HEK293 (cell line): Measurements from ENCODE around the gene PAF1.
A peak's percentile ranks its signal among the peaks of the same experiment; 100 is the strongest.

Experiments
- CTCF ChIP-seq: fragments of 450-650 bp; formaldehyde crosslinking; IDR thresholded peaks from 2 replicates; pipeline ENCODE4 v1.5.1; 2016; ENCODE audit warnings: missing biosample characterization, missing genetic modification characterization
- FEZF1 ChIP-seq: fragments of 450-650 bp; formaldehyde crosslinking; IDR thresholded peaks from 2 replicates; pipeline ENCODE4 v1.5.1; 2016; ENCODE audit warnings: missing biosample characterization, missing genetic modification characterization
- GLI4 ChIP-seq: fragments of 450-650 bp; formaldehyde crosslinking; IDR thresholded peaks from 2 replicates; pipeline ENCODE4 v1.5.1; 2016; ENCODE audit warnings: missing biosample characterization, missing genetic modification characterization
- INSM2 ChIP-seq: fragments of 450-650 bp; formaldehyde crosslinking; IDR thresholded peaks from 2 replicates; pipeline ENCODE4 v1.5.1; 2016; ENCODE audit warnings: missing biosample characterization, missing genetic modification characterization
- KLF7 ChIP-seq: fragments of 450-650 bp; formaldehyde crosslinking; IDR thresholded peaks from 2 replicates; pipeline ENCODE4 v1.5.1; 2016; ENCODE audit warnings: missing biosample characterization, missing genetic modification characterization, borderline replicate concordance
- KLF9 ChIP-seq: fragments of 450-650 bp; formaldehyde crosslinking; IDR thresholded peaks from 2 replicates; pipeline ENCODE4 v1.5.1; 2016; ENCODE audit warnings: missing biosample characterization, missing genetic modification characterization, low read depth
- SALL2 ChIP-seq: fragments of 450-650 bp; formaldehyde crosslinking; IDR thresholded peaks from 2 replicates; pipeline ENCODE4 v1.5.0; 2017; ENCODE audit warnings: missing biosample characterization, mild to moderate bottlenecking, missing genetic modification characterization, borderline replicate concordance
- TCF7L2 ChIP-seq: IDR thresholded peaks from 2 replicates; pipeline ENCODE4 v1.6.1; 2011; ENCODE audit warnings: low read depth, mild to moderate bottlenecking, inconsistent platforms, low read length, moderate library complexity, borderline replicate concordance
- ZBTB26 ChIP-seq: fragments of 450-650 bp; formaldehyde crosslinking; optimal IDR thresholded peaks from 2 replicates; pipeline ENCODE3; 2016; ENCODE audit warnings: missing biosample characterization, mild to moderate bottlenecking, missing genetic modification characterization
- ZBTB49 ChIP-seq: fragments of 450-650 bp; formaldehyde crosslinking; IDR thresholded peaks from 2 replicates; pipeline ENCODE4 v1.5.1; 2016; ENCODE audit warnings: missing biosample characterization, missing genetic modification characterization, low read depth
- ZFHX2 ChIP-seq: fragments of 450-650 bp; formaldehyde crosslinking; conservative IDR thresholded peaks from 2 replicates; pipeline ENCODE4 v1.5.1; 2016; ENCODE audit warnings: missing biosample characterization, missing genetic modification characterization
- ZFP3 ChIP-seq: fragments of 450-650 bp; formaldehyde crosslinking; IDR thresholded peaks from 2 replicates; pipeline ENCODE4 v1.5.1; 2016; ENCODE audit warnings: low read depth, missing biosample characterization, missing genetic modification characterization
- ZNF155 ChIP-seq: fragments of 450-650 bp; formaldehyde crosslinking; IDR thresholded peaks from 2 replicates; pipeline ENCODE4 v1.5.1; 2016; ENCODE audit warnings: missing biosample characterization, missing genetic modification characterization
- ZNF157 ChIP-seq: fragments of 450-650 bp; formaldehyde crosslinking; IDR thresholded peaks from 2 replicates; pipeline ENCODE4 v1.5.1; 2016; ENCODE audit warnings: missing biosample characterization, missing genetic modification characterization
- ZNF16 ChIP-seq: fragments of 450-650 bp; formaldehyde crosslinking; IDR thresholded peaks from 2 replicates; pipeline ENCODE4 v1.5.1; 2016; ENCODE audit warnings: low read depth, missing biosample characterization, missing genetic modification characterization
- ZNF18 ChIP-seq: fragments of 450-650 bp; formaldehyde crosslinking; IDR thresholded peaks from 2 replicates; pipeline ENCODE4 v1.5.1; 2016; ENCODE audit warnings: missing biosample characterization, missing genetic modification characterization
- ZNF214 ChIP-seq: fragments of 450-650 bp; formaldehyde crosslinking; IDR thresholded peaks from 2 replicates; pipeline ENCODE4 v1.5.1; 2017; ENCODE audit warnings: missing biosample characterization, mild to moderate bottlenecking, missing genetic modification characterization, borderline replicate concordance
- ZNF221 ChIP-seq: fragments of 450-650 bp; formaldehyde crosslinking; IDR thresholded peaks from 2 replicates; pipeline ENCODE4 v1.5.1; 2017; ENCODE audit warnings: missing biosample characterization, missing genetic modification characterization, borderline replicate concordance
- ZNF311 ChIP-seq: fragments of 450-650 bp; formaldehyde crosslinking; IDR thresholded peaks from 2 replicates; pipeline ENCODE4 v1.5.1; 2017; ENCODE audit warnings: missing biosample characterization, missing genetic modification characterization, borderline replicate concordance
- ZNF37A ChIP-seq: fragments of 450-650 bp; IDR thresholded peaks from 2 replicates; pipeline ENCODE4 v1.5.1; 2018; ENCODE audit warnings: missing biosample characterization, missing genetic modification characterization
- ZNF473 ChIP-seq: fragments of 450-650 bp; formaldehyde crosslinking; IDR thresholded peaks from 2 replicates; pipeline ENCODE4 v1.5.1; 2017; ENCODE audit warnings: missing biosample characterization, missing genetic modification characterization
- ZNF530 ChIP-seq: fragments of 450-650 bp; formaldehyde crosslinking; IDR thresholded peaks from 2 replicates; pipeline ENCODE4 v1.5.1; 2016; ENCODE audit warnings: low read depth, missing biosample characterization, missing genetic modification characterization
- ZNF544 ChIP-seq: fragments of 450-650 bp; formaldehyde crosslinking; IDR thresholded peaks from 2 replicates; pipeline ENCODE4 v1.5.0; 2017; ENCODE audit warnings: missing biosample characterization, missing genetic modification characterization
- ZNF558 ChIP-seq: fragments of 450-650 bp; formaldehyde crosslinking; IDR thresholded peaks from 2 replicates; pipeline ENCODE4 v1.5.1; 2016; ENCODE audit warnings: missing biosample characterization, missing genetic modification characterization
- ZNF571 ChIP-seq: fragments of 450-650 bp; formaldehyde crosslinking; IDR thresholded peaks from 2 replicates; pipeline ENCODE4 v1.5.0; 2017; ENCODE audit warnings: missing biosample characterization, missing genetic modification characterization
- ZNF623 ChIP-seq: fragments of 450-650 bp; formaldehyde crosslinking; IDR thresholded peaks from 2 replicates; pipeline ENCODE4 v1.5.1; 2016; ENCODE audit warnings: missing biosample characterization, missing genetic modification characterization
- ZNF654 ChIP-seq: fragments of 450-650 bp; formaldehyde crosslinking; IDR thresholded peaks from 2 replicates; pipeline ENCODE4 v1.5.1; 2016; ENCODE audit warnings: low read depth, missing biosample characterization, missing genetic modification characterization
- ZNF658 ChIP-seq: fragments of 450-650 bp; formaldehyde crosslinking; IDR thresholded peaks from 2 replicates; pipeline ENCODE4; 2016; ENCODE audit warnings: missing biosample characterization, missing genetic modification characterization
- ZNF777 ChIP-seq: fragments of 450-650 bp; formaldehyde crosslinking; IDR thresholded peaks from 2 replicates; pipeline ENCODE4 v1.5.1; 2017; ENCODE audit warnings: missing biosample characterization, missing genetic modification characterization, borderline replicate concordance
- ZSCAN4 ChIP-seq: fragments of 450-650 bp; formaldehyde crosslinking; IDR thresholded peaks from 2 replicates; pipeline ENCODE4 v1.5.1; 2017; ENCODE audit warnings: missing biosample characterization, missing genetic modification characterization
- ZXDB ChIP-seq: fragments of 450-650 bp; formaldehyde crosslinking; IDR thresholded peaks from 2 replicates; pipeline ENCODE4 v1.5.1; 2016; ENCODE audit warnings: missing biosample characterization, missing genetic modification characterization

Gene PAF1

GRCh38 chr19:39390751-39391437 lies at the start of gene PAF1, which contains the start of gene MED29 (continued):
- TF ChIP-seq ZNF18 (tag by site-specific recombination), result no peak
- peak; percentile 90; the same call in 1 of the 2 replicates for TF ChIP-seq SALL2 (tag by site-specific recombination)
- no peak for TF ChIP-seq ZNF473 (tag by site-specific recombination)
- no peak for TF ChIP-seq ZNF214 (tag by site-specific recombination)
- TF ChIP-seq ZNF654, result no peak
- TF ChIP-seq FEZF1 (tag by site-specific recombination), result peak; percentile 60
- peak; percentile 89; the same call in 1 of the 2 replicates for TF ChIP-seq KLF7 (tag by site-specific recombination)
- no peak for TF ChIP-seq ZBTB49 (tag by site-specific recombination)
- no peak; the same call in 1 of the 2 replicates for TF ChIP-seq ZNF558 (tag by site-specific recombination)
- TF ChIP-seq ZFHX2, result peak; percentile 97
- TF ChIP-seq ZNF155 (tag by site-specific recombination), result no peak
- TF ChIP-seq INSM2 (tag by site-specific recombination), result peak; percentile 88; the same call in 1 of the 2 replicates
- no peak for TF ChIP-seq ZNF157 (tag by site-specific recombination)
- no peak for TF ChIP-seq ZFP3
- TF ChIP-seq ZNF311 (tag by site-specific recombination), result no peak
- no peak; the same call in 1 of the 2 replicates for TF ChIP-seq ZNF658 (tag by site-specific recombination)
- TF ChIP-seq CTCF (tag by site-specific recombination), result peak; percentile 100
- TF ChIP-seq ZNF37A (tag by site-specific recombination), result no peak
- no peak for TF ChIP-seq ZNF544 (tag by site-specific recombination)
- no peak for TF ChIP-seq TCF7L2
- TF ChIP-seq KLF9 (tag by site-specific recombination), result peak; percentile 99
- no peak for TF ChIP-seq GLI4 (tag by site-specific recombination)
- no peak for TF ChIP-seq ZNF571 (tag by site-specific recombination)
- peak; percentile 96; the same call in 1 of the 2 replicates for TF ChIP-seq ZNF777 (tag by site-specific recombination)
- no peak; the same call in 1 of the 2 replicates for TF ChIP-seq ZNF623 (tag by site-specific recombination)
- peak; percentile 53; the same call in 1 of the 2 replicates for TF ChIP-seq ZSCAN4 (tag by site-specific recombination)
- peak; percentile 98 for TF ChIP-seq ZXDB (tag by site-specific recombination)
- TF ChIP-seq ZNF16 (tag by site-specific recombination), result no peak
- TF ChIP-seq ZBTB26 (tag by site-specific recombination), result peak; percentile 85
- no peak for TF ChIP-seq ZNF221
- no peak for TF ChIP-seq ZNF530 (tag by site-specific recombination)
